Measurements from ENCODE around the gene BRAF. TPM values are rescaled to one million over a fixed set of nuclear protein-coding genes. Genes with fewer than 3 reads are reported as not detected.

The BRAF gene
- total RNA-seq, 1 experiment from 2014 or later = 15.2 TPM

GRCh38 chr7:140673063-140673773 lies 251.5 kb downstream of the BRAF start:
- Histone ChIP-seq H3K36me3 (ENCODE audit: low read depth, low read length) (no peaks in the 10 kb centered on the region), H3K9me2 (replicated peaks; ENCODE audit: low read length) (no peaks in the 10 kb centered on the region), H3K4me2 (ENCODE audit: low read length) (peak overlapping the region; percentile 96), H3K4me1 (ENCODE audit: insufficient read depth, low read length) (peaks cover 25% of the 10 kb centered on the region), H3K9ac (ENCODE audit: low read length) (peak overlapping the region; percentile 78), H3F3A (ENCODE audit: low read length, unreplicated experiment) (no peaks in the 10 kb centered on the region), H3K27me3 (ENCODE audit: low read length) (no peaks in the 10 kb centered on the region), H3K79me2 (ENCODE audit: low read length) (peaks cover 15% of the 10 kb centered on the region; the same call in 1 of the 2 replicates), H3K27ac (ENCODE audit: low read length) (peak overlapping the region; percentile 33; the same call in 1 of the 2 replicates), H4K20me1 (ENCODE audit: low read length) (no peaks in the 10 kb centered on the region), H3K4me3 (ENCODE audit: low read length) (peak overlapping the region; percentile 71), H2AFZ (ENCODE audit: low read length) (peak overlapping the region; percentile 80), H3K9me3 (ENCODE audit: low read length) (no peaks in the 10 kb centered on the region)
- TF ChIP-seq EZH2phosphoT487 (IDR thresholded peaks at IDR 0.05; ENCODE audit: borderline replicate concordance, low read length) (no peak), EZH2 (IDR thresholded peaks at IDR 0.05; ENCODE audit: low read length, unreplicated experiment) (no peak), CTCF (conservative IDR thresholded peaks at IDR 0.05; ENCODE audit: low read depth, low read length) (no peak; the same call in 1 of the 2 replicates)
- CTCF ChIA-PET = interaction anchor here (0.5 kb wide), 1 partner anchor 135 kb away, joined by 14 read pairs; no protein-coding TSS in a partner anchor
- intact Hi-C loops (cut with micrococcal nuclease) = loop anchor here (1.0 to 10.0 kb wide), 3 partner anchors 23 to 252 kb away; partner anchors contain the start of genes BRAF and NDUFB2
- BruUV-seq (replicated peaks) = no TSS peak
- POLR2A ChIA-PET (ENCODE audit: unreplicated experiment) = interaction anchor here (0.7 kb wide), 1 partner anchor 78 kb away, joined by 4 read pairs; no protein-coding TSS in a partner anchor
- DNase-seq = peak; percentile 82
- ATAC-seq = peak; percentile 71

GRCh38 chr7:140672382-140673062 lies 252.2 kb downstream of the BRAF start, which contains the start of gene ADCK2:
TSS of gene ADCK2 (plus strand) at chr7:140672945. CDS start at chr7:140673331, 386 bp downstream.
- BruUV-seq (replicated peaks) = TSS peak; percentile 65
- peak; percentile 35 for DNase-seq

More at GRCh38 chr7:140672382-140673062, 252.2 kb downstream of the BRAF start, which contains the start of gene ADCK2:
- ChIA-PET POLR2A (ENCODE audit: unreplicated experiment) (no interaction called here), CTCF (no interaction called here)
- Histone ChIP-seq H3K9ac (ENCODE audit: low read length) (peak within 1 kb of the TSS; percentile 78), H3K27me3 (ENCODE audit: low read length) (no peaks in the 10 kb centered on the region), H3K4me3 (ENCODE audit: low read length) (peak within 1 kb of the TSS; percentile 71), H4K20me1 (ENCODE audit: low read length) (no peaks in the 10 kb centered on the region), H2AFZ (ENCODE audit: low read length) (peak within 1 kb of the TSS; percentile 80), H3K4me2 (ENCODE audit: low read length) (peak within 1 kb of the TSS; percentile 96), H3K27ac (ENCODE audit: low read length) (peak within 1 kb of the TSS; percentile 33; the same call in 1 of the 2 replicates), H3K79me2 (ENCODE audit: low read length) (peaks cover 15% of the 10 kb centered on the region; the same call in 1 of the 2 replicates), H3K4me1 (ENCODE audit: insufficient read depth, low read length) (peaks cover 25% of the 10 kb centered on the region), H3K9me3 (ENCODE audit: low read length) (no peaks in the 10 kb centered on the region), H3K36me3 (ENCODE audit: low read depth, low read length) (no peaks in the 10 kb centered on the region), H3K9me2 (replicated peaks; ENCODE audit: low read length) (no peaks in the 10 kb centered on the region), H3F3A (ENCODE audit: low read length, unreplicated experiment) (no peaks in the 10 kb centered on the region)
- intact Hi-C loops (cut with micrococcal nuclease) = loop anchor here (1.0 to 10.0 kb wide), 3 partner anchors 24 to 252 kb away; partner anchors contain the start of genes BRAF and NDUFB2
- peak; percentile 61 for ATAC-seq
- TF ChIP-seq EZH2phosphoT487 (IDR thresholded peaks at IDR 0.05; ENCODE audit: borderline replicate concordance, low read length) (no peak), EZH2 (IDR thresholded peaks at IDR 0.05; ENCODE audit: low read length, unreplicated experiment) (no peak), CTCF (conservative IDR thresholded peaks at IDR 0.05; ENCODE audit: low read depth, low read length) (no peak)

Data from PC-3 (cell line).